Stomach (tissue), 4 donors: ENCODE measurements around the gene ITPR2.

Experiments used
- CTCF ChIP-seq, 7 experiments: fragments of 450-650 bp in 4 of 7; fragments of 200-600 bp in 3 of 7; sonication (generic) in 3 of 7; IDR thresholded peaks; one replicate each; pipeline ENCODE4 v1.5.1; 2016 to 2019; ENCODE audit warnings: antibody characterized with exemption in 7 of 7, control low read depth in 2 of 7, mild to moderate bottlenecking in 1 of 7
- EP300 ChIP-seq: sonication (generic); formaldehyde crosslinking; IDR thresholded peaks from one replicate; pipeline ENCODE4 v1.6.1; 2017; ENCODE audit warnings: antibody characterized with exemption
- POLR2A ChIP-seq, 4 donors: fragments of 450-650 bp; IDR thresholded peaks; one replicate each; pipeline ENCODE4 v1.6.1; 2016; ENCODE audit warnings: antibody characterized with exemption in 4 of 4, control low read depth in 2 of 4, mild to moderate bottlenecking in 1 of 4, moderate library complexity in 1 of 4
- POLR2AphosphoS5 ChIP-seq, 3 donors: sonication (generic); formaldehyde crosslinking; IDR thresholded peaks; one replicate each; pipeline ENCODE4 v1.6.1; 2016; ENCODE audit warnings: antibody characterized with exemption in 3 of 3

- no peak for TF ChIP-seq CTCF (IDR thresholded peaks at IDR 0.05)
- TF ChIP-seq POLR2AphosphoS5 (IDR thresholded peaks at IDR 0.05), result no peak
- TF ChIP-seq EP300, result no peak
- no peak for TF ChIP-seq POLR2A (IDR thresholded peaks at IDR 0.05)
These were observed 332.9 kb downstream of the ITPR2 start for GRCh38 chr12:26499979-26500640.
